ENCODE measurements around the gene BHLHE23. TPM values are rescaled to one million over a fixed set of nuclear protein-coding genes. Genes with fewer than 3 reads are reported as not detected.

BHLHE23 gene
- total RNA-seq, 4 donors from 2014 or later, result not detected

GRCh38 chr20:63004607-63005364 lies 2.0 kb downstream of the BHLHE23 start:
- DNase-seq (ENCODE audit: low spot score in 2 of 2), result no peak
- Histone ChIP-seq H3K27ac (no peak overlapping the region), H3K9me3 (no peaks in the 10 kb centered on the region), H3K4me1 (peaks cover 0 to 46% (median 6%) of the 10 kb centered on the region in 4 donors), H3K36me3 (no peaks in the 10 kb centered on the region), H3K27me3 (peaks cover 0 to 96% of the 10 kb centered on the region in 2 donors), H3K4me3 (no peak overlapping the region)
- WGBS, 2 donors, result 7 to 15% methylated on average over 38 to 49 of the region's 53 CpGs
- TF ChIP-seq CTCF (IDR thresholded peaks at IDR 0.05) (no peak), POLR2A (IDR thresholded peaks at IDR 0.05) (no peak), EP300 (IDR thresholded peaks at IDR 0.05) (no peak)

- H3K36me3 ChIP-seq, result no peaks in the 10 kb centered on the region
Measured at GRCh38 chr20:63003546-63003945, 3.2 kb downstream of the BHLHE23 start.

GRCh38 chr20:63002511-63002910 lies 4.3 kb downstream of the BHLHE23 start:
- Histone ChIP-seq H3K4me3 (no peak overlapping the region), H3K27me3 (peaks cover 0 to 96% of the 10 kb centered on the region in 2 donors), H3K9me3 (no peaks in the 10 kb centered on the region), H3K4me1 (peaks cover 0 to 29% (median 2%) of the 10 kb centered on the region in 4 donors), H3K36me3 (no peaks in the 10 kb centered on the region), H3K27ac (no peak overlapping the region)
- no peak for DNase-seq (ENCODE audit: low spot score in 2 of 2)
- TF ChIP-seq EP300 (IDR thresholded peaks at IDR 0.05) (no peak), CTCF (IDR thresholded peaks at IDR 0.05) (no peak), POLR2A (IDR thresholded peaks at IDR 0.05) (no peak)
- WGBS, 2 donors, result 77 to 78% methylated on average over 11 of the region's 11 CpGs

More at GRCh38 chr20:63003546-63003945, 3.2 kb downstream of the BHLHE23 start:
- H3K4me1 ChIP-seq, result peaks cover 0 to 37% (median 3%) of the 10 kb centered on the region in 4 donors
- TF ChIP-seq POLR2A (IDR thresholded peaks at IDR 0.05) (no peak), EP300 (IDR thresholded peaks at IDR 0.05) (no peak), CTCF (IDR thresholded peaks at IDR 0.05) (no peak)
- peaks cover 0 to 96% of the 10 kb centered on the region in 2 donors for H3K27me3 ChIP-seq
- DNase-seq (ENCODE audit: low spot score in 2 of 2), result no peak
- WGBS, 2 donors, result 20 to 39% methylated on average over 13 of the region's 13 CpGs
- H3K27ac ChIP-seq, result no peak overlapping the region
- no peak overlapping the region for H3K4me3 ChIP-seq
- no peaks in the 10 kb centered on the region for H3K9me3 ChIP-seq

- H3K27me3 ChIP-seq, result peaks cover 0 to 99% of the 10 kb centered on the region in 2 donors
- no peak for DNase-seq (ENCODE audit: low spot score in 2 of 2)
- no peak for TF ChIP-seq POLR2A (IDR thresholded peaks at IDR 0.05)
- TF ChIP-seq CTCF (IDR thresholded peaks at IDR 0.05), result no peak
- TF ChIP-seq EP300 (IDR thresholded peaks at IDR 0.05), result no peak
Measured at GRCh38 chr20:63000958-63001357, 5.8 kb downstream of the BHLHE23 start.

GRCh38 chr20:63000036-63000435 lies 6.7 kb downstream of the BHLHE23 start:
- Histone ChIP-seq H3K36me3 (no peaks in the 10 kb centered on the region), H3K4me3 (no peak overlapping the region), H3K4me1 (peaks cover 0 to 5% (median 0%) of the 10 kb centered on the region in 4 donors), H3K9me3 (no peaks in the 10 kb centered on the region), H3K27me3 (peaks cover 0 to 98% of the 10 kb centered on the region in 2 donors), H3K27ac (no peak overlapping the region)
- 80 to 91% methylated on average over 14 of the region's 14 CpGs for WGBS, 2 donors
- TF ChIP-seq EP300 (IDR thresholded peaks at IDR 0.05) (no peak), POLR2A (IDR thresholded peaks at IDR 0.05) (no peak), CTCF (IDR thresholded peaks at IDR 0.05) (no peak)
- no peak for DNase-seq (ENCODE audit: low spot score in 2 of 2)

More at GRCh38 chr20:63000958-63001357, 5.8 kb downstream of the BHLHE23 start:
- 47 to 58% methylated on average over 11 of the region's 11 CpGs for WGBS, 2 donors
- H3K4me3 ChIP-seq, result no peak overlapping the region
- no peak overlapping the region for H3K27ac ChIP-seq
- no peaks in the 10 kb centered on the region for H3K9me3 ChIP-seq
- no peaks in the 10 kb centered on the region for H3K36me3 ChIP-seq
- peaks cover 0 to 13% (median 0%) of the 10 kb centered on the region in 4 donors for H3K4me1 ChIP-seq

Data from tibial nerve (tissue), 4 donors.